Stimulated activated CD4-positive, alpha-beta T cell treated with anti-CD3 and anti-CD28 coated beads, Interleukin-1b, Interleukin-23, amount 100 ng/mL, for 24 hours (primary cell): ENCODE data around the gene TH.
"Not testable (repeated sequence)": the region's sequence is repeated elsewhere in the genome, so short reads cannot be mapped to it uniquely, and the experiment has no call there.

ENCODE experiments used
- DNase-seq, 4 experiments: peaks; one replicate each; pipeline ENCODE4 v3.0.0-alpha.2; 2020; ENCODE audit warnings: low read depth in 4 of 4, low spot score in 1 of 4

The TH gene

DNA sequence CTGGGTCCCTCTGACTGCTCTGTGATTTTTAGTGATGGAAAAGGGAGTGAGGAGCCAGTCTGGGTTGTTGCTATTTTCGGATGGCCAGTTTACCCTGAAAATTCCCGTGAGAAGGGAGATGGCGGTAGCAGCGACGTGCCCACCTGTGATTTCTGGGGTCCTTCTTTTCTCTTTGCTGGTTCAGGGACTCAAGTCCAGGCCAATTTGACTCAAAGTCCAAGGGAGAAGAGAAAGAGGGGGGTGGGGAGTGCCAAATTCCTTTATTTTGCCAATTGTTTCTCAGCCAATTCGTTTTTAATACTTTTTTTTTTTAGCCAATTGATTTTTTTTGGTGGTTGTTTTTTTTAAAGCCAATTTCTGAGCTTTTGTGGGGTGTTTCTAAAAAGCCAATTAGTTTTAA, 39.4 kb downstream of the TH start:
- DNase-seq = no peak

DNA sequence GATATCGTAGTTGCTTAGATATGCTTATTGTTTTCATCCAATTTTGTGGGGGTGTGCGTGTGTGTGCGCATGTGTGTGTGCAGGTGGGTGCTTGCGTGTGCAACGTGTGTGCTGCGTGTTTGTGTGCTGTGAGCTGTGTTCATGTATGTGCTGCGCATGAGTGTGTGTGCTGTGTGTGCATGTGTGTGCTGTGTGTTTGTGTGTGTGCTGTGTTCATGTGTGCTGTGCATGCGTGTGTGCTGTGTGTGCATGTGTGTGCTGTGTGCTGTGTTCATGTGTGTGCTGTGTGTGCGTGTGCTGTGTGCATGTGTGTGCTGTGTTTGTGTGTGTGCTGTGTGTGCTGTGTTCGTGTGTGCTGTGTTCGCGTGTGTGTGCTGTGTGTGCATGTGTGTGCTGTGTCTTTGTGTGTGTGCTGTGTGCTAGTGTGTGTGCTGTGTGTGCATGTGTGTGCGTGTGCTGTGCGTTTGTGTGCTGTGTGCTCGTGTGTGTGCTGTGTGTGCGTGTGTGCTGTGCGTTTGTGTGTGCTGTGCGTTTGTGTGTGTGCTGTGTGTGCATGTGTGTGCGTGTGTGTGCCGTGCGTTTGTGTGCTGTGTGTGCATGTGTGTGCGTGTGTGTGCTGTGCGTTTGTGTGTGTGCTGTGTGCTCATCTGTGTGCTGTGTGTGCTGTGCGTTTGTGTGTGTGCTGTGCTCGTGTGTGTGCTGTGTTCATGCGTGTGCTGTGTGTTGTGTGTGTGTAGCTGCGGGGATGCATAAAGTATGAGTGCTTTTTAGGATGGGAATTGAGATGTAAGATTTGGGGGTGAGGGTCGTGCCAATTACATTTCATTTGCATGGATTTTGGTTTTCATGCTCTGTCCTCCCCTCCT, 40.0 kb downstream of the TH start:
- no peak for DNase-seq

DNA sequence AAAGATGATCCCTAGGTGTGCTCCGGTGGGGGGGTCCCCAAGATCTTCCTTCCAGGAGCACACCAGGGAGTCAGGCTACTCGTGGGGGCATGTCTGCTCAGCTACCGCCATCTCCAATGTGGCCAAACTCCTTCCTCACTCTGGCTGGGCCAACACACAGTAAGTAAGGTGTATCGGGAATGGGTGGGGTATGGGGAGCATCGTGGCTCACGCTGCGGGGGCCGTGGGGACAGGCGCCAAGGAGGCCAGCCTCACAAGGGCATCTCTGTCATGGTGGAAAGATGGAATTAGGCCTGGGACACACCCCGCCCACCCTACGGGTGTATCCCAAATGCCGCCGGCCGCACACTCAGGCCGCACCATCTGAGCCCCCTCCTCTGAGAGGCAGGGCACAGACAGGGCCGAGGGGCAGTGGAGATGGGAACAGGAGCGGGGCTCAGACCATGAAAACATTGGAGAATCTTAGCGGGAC, 40.7 kb downstream of the TH start:
- DNase-seq = no peak

DNA sequence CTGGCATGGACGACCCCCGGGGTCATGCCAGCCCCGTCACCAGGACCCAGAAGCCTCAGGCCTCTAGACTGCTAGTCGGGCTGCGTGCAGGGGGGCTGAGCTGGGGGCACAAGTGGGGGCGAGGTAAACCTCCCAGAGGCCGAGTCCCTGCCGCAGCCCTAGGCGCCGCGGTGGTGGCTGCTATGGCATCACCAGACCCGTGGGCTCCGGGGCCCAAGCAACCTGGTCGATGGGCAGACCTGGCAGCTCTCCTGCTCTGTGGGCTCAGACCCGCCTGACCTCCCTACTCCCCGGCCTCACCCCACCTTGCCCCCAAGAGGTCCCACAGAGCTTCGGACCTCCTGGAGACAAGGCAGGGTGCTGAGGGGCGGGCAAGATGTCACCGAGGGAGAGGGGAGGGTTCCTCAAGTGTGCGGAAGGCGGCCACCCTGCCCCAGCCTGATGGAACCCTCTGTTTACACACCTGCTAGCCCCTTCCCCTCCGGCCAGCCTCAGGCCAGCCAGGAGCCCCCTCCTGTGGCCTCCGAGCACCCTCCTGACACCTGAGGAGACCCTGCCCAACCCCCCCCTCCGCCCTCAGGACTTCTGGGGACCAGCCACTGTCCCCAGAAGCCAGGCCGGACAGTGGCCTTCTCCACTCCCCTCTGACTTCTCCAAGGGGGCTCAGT, 41.8 kb downstream of the TH start:
- DNase-seq = no peak

DNA sequence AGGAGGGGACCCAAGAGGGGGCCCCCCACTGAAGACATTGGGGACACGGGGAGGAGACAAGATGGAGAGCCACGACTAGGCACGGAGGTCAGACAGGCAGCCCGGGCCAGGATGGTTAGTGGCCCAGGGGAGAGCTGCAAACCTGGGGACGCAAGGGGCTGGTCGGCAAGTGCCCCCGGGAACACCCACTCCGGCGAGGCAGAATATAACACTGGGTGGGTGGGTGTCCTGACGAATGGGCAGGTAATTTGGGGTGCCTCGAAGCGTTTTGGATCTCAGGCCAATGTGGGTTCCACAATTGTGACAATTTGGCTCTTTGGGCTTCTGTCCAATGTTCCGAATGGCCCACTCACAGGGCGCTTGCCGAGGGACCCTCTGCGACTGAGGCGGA, 42.3 kb downstream of the TH start:
- no peak for DNase-seq

DNA sequence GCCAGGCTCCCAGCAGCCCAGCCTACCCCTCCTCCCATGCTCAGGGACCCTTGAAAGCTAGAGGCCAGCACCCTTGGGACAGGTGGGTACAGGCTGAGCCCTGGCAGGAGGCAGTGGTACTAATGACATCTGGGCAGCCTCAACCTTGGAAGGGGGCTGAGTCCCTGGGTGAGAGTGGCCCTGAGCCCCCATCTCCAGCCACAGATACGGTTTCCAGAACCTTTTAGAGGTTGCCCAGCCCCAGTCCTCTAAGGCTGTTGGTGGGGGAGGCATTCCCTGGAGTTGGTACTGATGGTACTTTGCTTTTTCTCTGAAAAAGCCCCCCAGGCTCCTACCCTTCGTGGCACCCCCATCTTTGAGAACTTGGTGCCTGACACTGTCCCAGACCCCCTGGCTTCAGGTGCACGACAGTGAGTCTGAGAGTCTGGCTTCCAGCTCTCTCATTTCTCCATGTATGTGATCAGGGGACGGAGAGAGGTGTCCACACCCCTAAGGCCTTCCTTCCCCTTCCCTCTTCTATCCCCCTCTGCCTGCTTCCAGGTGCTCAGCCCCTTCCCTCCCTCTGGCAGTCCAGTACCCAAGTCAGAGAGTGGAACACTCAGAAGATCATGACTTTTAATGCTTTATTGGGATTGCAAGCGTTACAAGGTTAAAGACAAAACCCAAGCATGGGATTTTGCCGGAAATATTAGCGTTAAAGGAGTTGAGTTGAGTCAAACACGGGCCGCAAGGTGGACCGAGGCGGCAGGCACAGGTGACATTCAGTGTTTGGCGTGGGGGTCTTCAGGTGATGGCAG, 42.9 kb downstream of the TH start:
- DNase-seq = no peak

DNA sequence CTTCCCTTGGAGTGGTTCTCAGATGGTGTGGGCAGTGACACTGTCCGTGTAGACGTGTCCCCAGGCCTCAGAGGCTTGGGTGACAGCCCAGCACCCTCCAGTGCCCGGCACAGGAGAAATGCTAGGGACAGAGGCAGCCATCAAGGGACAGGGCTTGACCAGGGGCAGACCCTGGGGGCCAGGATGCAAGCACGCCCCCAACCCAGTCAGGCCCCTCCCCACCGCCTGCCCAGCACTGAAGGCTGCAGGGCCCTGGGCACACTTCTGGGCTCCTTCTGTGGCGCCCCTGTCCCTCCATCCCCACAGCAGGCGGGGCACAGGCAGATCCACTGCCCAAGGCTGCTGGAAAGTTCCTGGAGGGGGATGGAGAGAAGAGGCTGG, 43.5 kb downstream of the TH start:
- DNase-seq = no peak

DNA sequence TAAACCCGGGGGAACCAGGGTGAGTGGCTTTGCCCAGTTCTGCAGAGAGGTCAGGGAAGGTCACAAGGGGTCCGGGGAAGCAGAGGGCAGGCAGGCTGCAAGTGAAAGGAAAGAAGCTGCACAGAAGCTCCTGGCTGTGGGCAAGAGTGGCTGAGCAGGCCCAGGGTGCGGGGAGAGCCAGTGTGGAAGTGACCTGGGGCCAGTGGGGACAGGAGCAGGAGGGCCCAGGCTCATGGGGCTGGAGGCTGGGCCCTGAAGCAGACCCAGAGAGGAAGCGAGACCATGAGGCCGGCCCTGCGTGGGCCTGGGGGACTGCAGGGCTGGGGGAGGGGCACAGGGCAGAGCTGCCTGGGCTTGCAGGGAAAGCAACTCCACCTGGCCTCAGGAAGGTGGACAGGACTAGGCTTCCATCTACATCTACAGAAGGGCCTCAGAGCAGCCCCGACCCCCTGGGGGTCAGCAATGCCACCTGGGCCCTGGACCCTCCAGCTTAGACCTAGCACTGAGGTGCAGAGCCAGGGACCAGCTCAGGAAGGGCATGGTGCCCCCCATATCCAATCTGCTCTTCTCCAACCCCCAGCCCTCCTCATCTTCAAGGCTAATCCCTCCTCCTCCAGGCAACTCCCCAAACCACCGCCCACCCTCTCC, 44.0 kb downstream of the TH start:
- DNase-seq = no peak

DNA sequence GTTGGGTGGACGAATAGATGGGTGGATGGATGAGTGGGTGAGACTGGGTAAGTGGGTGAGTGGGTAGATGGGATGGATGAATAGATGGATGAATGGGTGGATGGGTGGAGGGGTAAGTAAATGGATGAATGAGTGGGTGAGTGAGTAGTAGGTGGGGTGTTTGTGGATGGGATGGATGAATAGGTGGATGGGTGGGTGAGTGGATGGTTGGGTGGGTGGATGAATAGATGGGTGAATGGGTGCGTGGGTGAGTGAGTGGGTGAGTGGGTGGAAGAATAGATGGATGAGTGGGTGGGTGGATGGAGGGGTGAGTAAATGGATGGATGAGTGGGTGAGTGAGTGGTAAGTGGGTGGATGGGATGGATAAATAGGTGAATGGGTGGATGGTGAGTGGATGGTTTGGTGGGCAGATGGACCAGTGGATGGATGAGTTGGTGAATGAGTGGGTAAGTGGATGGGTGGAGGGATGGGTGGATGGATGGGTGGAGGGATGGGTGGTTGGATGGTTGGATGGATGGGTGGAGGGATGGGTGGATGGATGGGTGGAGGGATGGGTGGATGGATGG, 45.0 kb downstream of the TH start:
- DNase-seq = no peak

DNA sequence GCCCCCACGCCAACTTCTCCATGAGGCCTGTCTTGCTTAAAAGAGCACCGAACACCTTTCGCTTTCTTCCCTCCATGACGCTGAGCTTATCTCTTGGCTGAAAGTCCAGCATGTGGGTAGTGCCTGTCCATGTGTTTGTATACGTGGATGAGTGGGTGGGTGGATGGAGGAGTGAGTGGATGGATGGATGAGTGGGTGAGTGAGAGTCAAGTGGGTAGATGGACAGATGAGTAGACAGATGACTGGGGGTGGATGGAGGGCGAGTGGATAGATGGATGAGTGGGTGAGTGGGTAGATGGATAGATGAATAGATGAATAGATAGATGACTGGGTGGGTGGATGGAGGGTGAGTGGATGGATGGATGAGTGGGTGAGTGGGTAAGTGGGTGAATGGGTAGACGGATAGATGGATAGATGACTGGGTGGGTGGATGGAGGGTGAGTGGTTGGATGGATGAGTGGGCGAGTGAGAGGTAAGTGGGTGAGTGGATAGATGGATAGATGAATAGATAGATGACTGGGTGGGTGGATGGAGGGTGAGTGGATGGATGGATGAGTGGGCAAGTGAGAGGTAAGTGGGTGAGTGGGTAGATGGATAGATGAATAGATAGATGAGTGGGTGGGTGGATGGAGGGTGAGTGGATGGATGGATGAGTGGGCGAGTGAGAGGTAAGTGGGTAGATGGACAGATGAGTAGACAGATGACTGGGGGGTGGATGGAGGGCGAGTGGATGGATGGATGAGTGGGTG, 46.7 kb downstream of the TH start:
- DNase-seq = not testable (repeated sequence)

DNA sequence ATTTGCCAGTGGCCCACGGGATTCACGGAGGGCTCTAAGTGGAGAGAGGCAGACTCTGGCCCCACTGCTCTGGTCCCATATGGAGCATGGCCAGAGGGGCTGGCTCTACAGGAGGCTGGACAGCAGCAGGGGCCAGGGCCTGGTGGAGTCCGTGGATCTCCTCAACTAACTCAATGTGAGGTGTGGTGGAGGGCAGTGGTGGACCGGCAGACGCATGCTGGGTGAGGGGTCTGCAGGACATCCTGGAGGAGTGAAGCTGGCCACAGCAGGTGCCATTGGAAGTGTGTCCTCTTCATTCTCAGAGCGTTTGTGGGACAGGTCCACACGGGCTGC, 48.0 kb downstream of the TH start:
- no peak for DNase-seq

DNA sequence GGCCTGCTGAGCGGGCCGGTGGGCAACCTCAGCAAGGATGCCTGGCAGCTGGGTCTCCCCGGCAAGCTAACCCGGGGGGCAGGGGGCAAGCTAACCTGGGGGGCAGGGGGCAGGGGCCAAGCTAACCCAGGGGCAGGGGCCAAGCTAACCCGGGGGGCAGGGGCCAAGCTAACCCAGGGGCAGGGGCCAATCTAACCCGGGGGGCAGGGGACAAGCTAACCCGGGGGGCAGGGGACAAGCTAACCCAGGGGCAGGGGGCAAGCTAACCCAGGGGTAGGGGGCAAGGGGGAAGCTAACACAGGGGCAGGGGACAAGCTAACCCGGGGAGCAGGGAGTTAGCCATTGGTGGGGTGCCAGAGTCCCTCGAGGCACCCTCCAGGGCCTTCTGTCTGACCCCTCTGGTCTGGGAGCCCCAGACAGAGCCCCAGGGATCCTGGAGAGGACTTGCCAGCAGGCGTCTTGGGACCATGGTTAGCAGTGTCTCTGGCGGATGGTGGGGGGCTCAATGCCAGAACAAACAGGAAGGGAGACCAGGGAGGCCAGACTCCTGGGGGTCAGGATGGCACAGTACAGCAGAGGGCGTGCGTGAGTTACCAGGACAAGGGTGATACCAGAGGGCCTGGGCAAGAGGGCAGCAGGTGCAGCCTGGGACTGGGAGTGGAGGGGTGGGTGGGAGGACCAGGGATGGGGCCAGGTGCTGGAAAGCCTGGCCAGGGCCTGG, 48.5 kb downstream of the TH start:
- no peak for DNase-seq

DNA sequence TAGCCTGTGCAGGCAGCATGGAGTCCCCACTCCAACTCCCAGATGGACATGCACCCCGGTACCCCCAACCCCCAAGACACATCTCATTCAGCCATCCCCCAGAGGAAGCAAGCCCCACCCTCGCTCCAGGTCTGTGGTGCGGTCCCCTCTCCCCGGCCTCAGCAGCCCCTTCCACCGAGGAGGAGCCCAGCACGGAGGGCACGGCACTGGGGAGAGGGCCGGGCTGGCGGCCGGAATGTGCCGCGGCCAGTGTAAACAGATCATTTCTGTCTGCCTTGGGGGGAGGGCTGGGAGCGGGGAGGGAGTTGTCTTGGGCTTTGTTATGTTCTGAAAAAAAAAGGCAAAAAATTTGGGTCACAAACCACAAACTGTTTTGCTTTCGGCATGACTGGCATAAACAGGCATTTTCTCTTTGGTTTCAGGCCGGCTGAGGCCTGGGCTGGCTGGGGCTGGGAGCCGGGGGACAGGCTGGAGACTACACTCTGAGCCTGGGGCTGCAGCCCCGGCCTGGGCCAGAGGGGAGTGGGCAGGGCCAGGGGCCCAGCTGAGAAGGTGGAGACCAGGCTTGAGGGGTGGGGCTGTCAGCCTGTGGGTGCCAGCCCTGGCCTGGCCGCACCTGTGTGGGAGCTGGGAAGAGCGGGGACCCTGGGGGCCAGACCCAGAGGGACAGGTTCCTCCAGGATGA, 49.3 kb downstream of the TH start:
- no peak for DNase-seq

DNA sequence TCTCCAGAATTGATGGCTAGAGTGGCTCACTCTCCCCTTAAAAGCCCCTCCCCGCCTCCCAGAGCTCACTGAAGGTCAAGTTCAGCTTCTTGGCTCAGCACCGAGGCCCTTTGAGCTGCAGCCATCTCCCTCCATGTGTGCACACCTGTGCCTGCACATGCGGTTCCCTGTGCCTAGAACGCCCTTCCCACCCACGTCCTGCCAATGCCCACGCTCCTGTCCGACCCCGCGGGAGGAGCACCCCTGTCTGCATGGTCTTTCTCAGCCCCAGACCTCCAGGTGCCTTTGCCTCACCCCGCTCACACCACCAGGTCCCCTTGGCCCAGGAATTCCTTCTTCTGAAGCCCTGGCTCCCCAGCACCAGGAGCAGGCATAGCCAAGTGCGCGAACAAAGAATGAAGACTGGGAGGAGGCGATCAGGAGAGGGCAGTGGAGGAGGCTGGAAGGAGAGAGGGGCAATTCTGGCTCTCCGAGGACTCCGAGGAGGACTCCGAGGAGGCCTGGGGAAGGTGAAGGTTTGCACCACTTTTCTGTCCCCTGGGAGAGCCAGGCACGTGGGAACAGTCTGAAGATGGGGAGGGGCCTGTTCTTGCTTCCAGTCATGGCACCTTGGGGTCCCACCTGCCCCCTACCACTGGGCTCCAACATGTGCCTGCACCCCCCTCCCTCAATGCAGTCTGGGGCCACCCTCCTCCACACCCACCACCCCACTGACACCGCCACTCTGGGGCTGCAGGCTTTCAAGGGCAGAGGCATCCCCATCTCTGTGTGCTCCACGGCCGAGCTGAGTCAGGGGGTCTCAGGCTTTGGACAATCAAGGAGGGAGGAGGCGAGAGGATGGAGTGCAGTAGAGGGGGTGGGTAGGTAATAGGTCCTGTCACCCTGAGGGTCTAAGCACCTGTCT, 50.1 kb downstream of the TH start:
- DNase-seq = no peak

DNA sequence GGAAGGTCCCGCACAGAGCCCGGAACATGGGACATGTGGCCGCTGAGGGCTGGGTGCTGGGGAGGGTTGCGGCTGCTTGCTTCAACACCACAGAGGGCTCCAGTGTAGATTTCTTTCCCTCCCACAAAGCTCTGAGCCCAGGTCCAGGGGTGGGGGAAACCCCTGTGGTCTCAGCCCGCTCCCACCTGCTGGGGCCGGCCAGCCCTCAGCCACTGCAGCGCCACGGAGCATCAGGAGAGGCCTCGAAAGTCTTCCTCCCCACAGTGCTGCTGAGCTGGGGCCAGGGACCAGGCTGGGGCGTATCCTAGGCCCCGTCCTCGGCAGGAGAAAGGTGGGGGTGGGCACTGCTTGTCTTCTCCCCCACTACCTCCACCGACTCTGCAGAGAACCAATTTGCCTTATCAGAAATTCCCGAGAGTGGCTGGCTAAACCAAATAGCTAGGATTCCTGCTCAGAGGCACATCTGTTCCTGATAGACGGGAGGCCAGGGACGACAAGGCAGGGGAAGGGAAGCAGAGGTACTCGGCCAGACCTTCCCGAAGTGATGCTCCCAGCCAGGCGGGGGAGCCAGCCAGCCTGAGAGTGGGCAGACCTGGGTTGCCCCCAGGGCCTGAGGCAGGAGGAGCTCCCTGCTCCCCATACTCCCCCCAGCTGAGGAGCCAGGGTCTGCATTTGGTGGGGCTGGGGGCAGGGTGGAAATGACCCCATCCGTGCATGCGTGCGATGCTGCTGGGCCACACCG, 51.1 kb downstream of the TH start:
- DNase-seq = no peak

DNA sequence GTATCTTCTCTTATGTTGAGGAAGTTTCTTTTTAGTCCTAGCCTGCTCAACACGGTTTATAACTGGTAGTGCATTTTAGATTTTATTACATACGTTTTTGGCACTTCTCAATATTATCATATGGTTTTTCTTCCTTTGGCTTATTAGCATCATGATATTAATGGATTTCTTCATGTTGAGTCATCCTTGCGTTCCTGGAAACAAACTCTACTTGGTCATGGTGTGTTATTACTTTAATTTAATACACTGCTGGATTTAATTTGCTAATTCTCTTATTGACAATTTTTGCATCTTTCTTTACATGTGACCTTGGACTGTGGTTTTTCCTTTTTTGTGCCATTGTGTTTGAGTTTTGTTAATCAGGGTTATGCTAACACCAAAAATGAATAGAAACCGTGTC, 52.9 kb downstream of the TH start:
- DNase-seq = no peak

DNA sequence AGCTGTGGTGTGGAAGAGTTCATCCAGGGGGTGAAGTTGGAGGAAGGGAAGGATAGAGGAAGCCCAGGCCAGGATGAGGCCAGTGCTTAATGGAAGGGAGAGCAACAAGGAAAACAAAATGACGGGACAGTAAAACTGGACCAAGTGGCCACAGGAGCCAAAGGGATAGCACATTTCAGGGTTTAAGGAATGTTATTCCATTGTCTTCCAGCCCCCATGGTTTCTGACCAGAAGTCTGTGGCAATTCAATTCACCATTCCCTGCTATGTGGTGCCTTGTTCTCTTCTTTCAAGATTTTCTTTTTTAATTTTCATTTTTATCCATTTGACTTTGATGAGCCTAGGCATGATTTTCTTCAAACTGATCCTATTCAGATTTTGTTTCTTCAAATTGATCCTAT, 54.9 kb downstream of the TH start:
- no peak for DNase-seq

DNA sequence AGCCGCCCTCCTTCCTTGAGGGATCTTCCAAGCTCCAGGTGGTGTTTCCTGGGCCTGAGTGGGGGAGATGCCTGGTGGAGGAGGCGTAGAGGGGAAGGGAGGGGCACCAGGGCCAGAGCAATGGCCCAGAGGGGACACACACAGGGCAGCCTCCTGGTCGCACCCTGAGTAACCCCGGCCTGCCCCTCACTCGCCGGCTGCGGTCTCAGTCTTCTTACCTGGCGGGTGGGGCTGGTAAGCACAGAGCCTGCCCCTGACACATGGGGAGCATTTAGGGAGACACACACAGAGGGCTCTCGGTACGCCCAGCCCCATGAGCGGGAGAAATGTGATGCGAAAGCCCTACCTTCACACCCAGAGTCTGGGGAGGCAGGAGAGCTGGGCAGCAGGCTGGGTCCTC, 56.3 kb downstream of the TH start:
- no peak for DNase-seq
